SK-N-SH (cell line): ENCODE results near the gene COX4I1.

ENCODE experiments used
- GABPA ChIP-seq: IDR thresholded peaks from 2 replicates; pipeline ENCODE4 v1.4.0; 2012; ENCODE audit warnings: low read depth, mild to moderate bottlenecking
- JUND ChIP-seq: IDR thresholded peaks from 2 replicates; pipeline ENCODE4 v1.4.0; 2012
- POLR2AphosphoS5 ChIP-seq: IDR thresholded peaks from 2 replicates; pipeline ENCODE4 v1.6.1; 2012; ENCODE audit warnings: low read depth, low read length
- TAF1 ChIP-seq: IDR thresholded peaks from 2 replicates; pipeline ENCODE4 v1.6.1; 2012; ENCODE audit warnings: low read depth, mild to moderate bottlenecking, low read length, moderate library complexity, borderline replicate concordance
- USF2 ChIP-seq: fragments of 150-350 bp; IDR thresholded peaks from 2 replicates; pipeline ENCODE4 v1.6.1; 2017; ENCODE audit warnings: antibody characterized with exemption, low read length, low read depth, borderline replicate concordance
- YY1 ChIP-seq: IDR thresholded peaks from 2 replicates; pipeline ENCODE4 v1.4.0; 2012; ENCODE audit warnings: low read depth, mild to moderate bottlenecking
- TF ChIP-seq, protein P1 (sequence below): fragments of 200-600 bp; sonication (generic); IDR thresholded peaks from 2 replicates; pipeline ENCODE4 v1.6.1; 2017; ENCODE audit warnings: antibody characterized with exemption, mild to moderate bottlenecking, moderate library complexity
- TF ChIP-seq, protein P2 (sequence below): IDR thresholded peaks from 2 replicates; pipeline ENCODE4; 2012
- TF ChIP-seq, protein P3 (sequence below): IDR thresholded peaks from 2 replicates; pipeline ENCODE4 v1.4.0; 2012; ENCODE audit warnings: low read depth

DNA sequence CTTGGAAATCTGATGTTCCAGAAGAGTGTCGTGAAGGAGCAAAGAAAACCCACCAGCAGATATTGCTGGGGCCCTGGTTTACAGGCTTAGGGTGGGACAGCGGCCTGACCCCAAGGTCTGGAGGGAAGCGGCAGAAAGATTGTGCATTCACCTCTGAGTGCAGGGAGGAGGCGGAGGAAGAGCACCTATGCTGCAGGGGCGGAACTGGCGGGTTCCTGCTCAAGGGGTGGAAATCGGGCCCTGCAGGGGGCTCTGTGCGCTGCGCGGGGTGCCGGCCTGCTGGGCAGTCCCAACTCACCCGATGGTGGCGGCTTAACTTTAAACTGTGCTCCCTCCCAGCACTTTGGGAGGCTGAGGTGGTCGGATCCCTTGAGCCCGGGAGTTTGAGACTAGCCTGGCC is 47.5 kb downstream of the COX4I1 start:
- TF ChIP-seq JUND (no peak), USF2 (no peak), GABPA (no peak), YY1 (no peak), POLR2AphosphoS5 (no peak), TAF1 (no peak)
- TF ChIP-seq, protein P1, sequence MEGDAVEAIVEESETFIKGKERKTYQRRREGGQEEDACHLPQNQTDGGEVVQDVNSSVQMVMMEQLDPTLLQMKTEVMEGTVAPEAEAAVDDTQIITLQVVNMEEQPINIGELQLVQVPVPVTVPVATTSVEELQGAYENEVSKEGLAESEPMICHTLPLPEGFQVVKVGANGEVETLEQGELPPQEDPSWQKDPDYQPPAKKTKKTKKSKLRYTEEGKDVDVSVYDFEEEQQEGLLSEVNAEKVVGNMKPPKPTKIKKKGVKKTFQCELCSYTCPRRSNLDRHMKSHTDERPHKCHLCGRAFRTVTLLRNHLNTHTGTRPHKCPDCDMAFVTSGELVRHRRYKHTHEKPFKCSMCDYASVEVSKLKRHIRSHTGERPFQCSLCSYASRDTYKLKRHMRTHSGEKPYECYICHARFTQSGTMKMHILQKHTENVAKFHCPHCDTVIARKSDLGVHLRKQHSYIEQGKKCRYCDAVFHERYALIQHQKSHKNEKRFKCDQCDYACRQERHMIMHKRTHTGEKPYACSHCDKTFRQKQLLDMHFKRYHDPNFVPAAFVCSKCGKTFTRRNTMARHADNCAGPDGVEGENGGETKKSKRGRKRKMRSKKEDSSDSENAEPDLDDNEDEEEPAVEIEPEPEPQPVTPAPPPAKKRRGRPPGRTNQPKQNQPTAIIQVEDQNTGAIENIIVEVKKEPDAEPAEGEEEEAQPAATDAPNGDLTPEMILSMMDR = no peak
- TF ChIP-seq, protein P2, sequence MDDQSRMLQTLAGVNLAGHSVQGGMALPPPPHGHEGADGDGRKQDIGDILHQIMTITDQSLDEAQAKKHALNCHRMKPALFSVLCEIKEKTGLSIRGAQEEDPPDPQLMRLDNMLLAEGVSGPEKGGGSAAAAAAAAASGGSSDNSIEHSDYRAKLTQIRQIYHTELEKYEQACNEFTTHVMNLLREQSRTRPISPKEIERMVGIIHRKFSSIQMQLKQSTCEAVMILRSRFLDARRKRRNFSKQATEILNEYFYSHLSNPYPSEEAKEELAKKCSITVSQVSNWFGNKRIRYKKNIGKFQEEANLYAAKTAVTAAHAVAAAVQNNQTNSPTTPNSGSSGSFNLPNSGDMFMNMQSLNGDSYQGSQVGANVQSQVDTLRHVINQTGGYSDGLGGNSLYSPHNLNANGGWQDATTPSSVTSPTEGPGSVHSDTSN = no peak
- TF ChIP-seq, protein P3, sequence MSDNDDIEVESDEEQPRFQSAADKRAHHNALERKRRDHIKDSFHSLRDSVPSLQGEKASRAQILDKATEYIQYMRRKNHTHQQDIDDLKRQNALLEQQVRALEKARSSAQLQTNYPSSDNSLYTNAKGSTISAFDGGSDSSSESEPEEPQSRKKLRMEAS = no peak
